Limb (tissue), 2 donors: ENCODE data around the gene DCHS2.
"Not testable (repeated sequence)": the region's sequence is repeated elsewhere in the genome, so short reads cannot be mapped to it uniquely, and the experiment has no call there.

Experiments
- DNase-seq, 2 donors: peaks; one replicate each; pipeline ENCODE4 v3.0.0-alpha.2; 2016; ENCODE audit errors: extremely low spot score in 2 of 2

DCHS2 gene

GRCh38 chr4:154217384-154217783 is 274.2 kb downstream of the DCHS2 start:
- not testable (repeated sequence) for DNase-seq

DNA sequence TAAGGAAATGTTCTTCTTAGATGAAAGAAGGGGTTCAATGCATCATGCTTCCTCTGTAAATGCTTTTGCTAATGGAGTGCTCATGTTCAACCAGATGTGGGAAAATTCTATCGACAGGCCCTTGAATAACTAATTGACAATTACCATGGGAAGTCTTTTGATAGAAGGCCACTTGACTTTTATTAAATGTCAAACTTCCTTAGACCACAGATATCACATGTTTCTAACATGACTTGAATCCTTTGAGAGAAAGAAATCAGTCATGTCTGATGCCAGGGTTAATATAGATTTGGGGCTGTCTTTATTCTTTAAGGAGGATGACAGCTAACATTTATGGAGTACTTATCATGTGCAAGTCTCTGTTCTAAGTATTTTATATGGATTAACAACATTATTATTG is 280.1 kb downstream of the DCHS2 start:
- no peak for DNase-seq

DNA sequence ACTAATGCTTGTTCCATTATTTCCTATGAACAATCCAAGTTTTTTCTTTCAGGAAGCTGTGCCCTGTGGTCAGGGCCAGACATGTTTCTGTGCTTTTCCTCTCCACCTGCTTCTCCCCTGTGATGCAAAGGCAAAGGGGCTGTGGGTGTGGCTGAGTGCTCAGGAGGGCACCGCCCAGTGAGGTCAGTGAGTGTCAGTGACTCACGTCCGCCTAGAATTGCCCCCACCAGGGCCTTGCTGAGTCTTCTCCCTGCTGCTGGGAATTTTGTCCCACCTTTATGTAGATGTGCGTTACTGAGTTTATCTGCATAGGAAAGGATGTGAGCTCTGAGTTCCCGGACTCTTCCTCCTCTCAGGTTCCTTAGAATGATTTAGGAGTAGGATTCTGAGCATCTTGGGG is 283.2 kb downstream of the DCHS2 start:
- DNase-seq: no peak

GRCh38 chr4:154205471-154205870 is 286.1 kb downstream of the DCHS2 start:
- no peak for DNase-seq

DNA sequence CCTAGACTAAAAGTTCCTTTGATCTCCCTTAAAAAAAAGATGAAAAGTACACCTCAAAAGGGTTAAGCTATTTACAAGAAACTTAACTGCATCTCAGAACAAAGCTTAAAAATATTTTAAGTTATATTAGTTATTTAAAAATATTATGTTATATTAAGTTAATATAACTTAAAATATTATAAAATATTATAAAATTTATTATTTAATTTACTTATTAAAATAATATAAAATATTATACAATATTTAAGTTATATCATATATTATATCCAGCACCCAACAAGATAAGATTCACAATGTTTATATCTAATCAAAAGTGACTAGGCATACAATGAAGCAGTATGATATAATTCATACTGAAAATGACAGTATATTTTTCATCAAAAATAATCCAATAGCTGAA is 296.9 kb downstream of the DCHS2 start:
- no peak for DNase-seq

DNA sequence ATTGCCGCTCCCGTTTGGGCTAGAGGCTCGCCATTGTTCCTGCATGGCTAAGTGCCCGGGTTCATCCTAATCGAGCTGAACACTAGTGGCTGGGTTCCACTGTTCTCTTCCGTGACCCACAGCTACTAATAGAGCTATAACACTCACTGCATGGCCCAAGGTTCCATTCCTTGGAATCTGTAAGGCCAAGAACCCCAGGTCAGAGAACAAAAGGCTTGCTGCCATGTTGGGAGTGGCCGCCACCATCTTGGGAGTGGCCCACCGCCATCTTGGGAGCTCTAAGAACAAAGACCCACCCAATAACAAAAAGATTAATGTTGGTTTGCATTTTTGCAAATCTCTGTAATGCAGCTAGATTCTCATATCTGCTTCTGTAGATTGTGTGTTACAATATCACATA is 299.0 kb downstream of the DCHS2 start:
- no peak for DNase-seq

DNA sequence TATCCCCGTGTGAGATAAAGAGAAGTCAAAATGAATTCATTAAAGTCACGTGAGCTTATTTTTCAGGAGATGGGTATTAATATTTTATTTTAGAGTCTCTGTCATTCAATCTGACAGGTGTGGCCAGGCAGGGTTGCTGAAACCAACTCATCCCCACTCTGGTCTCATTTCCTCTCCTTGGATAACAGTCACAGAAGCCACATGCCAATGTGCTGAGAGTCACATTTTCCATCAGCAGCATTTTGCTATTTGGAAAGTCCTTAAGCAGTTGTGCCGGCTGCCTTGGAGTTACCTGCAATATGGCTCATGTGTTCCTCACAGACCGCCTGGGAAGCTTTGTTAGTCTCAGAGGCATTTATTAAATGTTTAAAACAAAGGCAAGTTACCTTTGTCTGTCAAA is 302.3 kb downstream of the DCHS2 start:
- DNase-seq: no peak

DNA sequence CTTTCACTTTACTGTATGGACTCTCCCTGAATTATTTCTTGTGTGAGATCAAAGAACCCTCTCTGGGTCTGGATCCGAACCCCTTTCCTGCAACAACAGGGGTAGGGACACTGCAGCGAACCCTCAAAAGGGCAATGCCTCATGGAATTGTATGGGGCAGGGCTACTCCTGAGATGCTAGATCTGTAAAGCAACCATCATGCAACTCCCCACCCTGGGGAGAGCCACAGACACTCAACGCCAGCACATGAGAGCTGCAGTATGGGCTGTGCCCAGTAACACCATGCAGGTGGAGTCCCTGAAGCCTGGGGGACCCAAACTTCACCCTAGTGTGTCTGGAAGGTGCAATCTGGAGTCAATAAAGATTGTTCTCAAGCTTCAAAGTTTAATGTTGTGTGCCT is 304.7 kb downstream of the DCHS2 start:
- no peak for DNase-seq

GRCh38 chr4:154186035-154186434 is 305.6 kb downstream of the DCHS2 start:
- DNase-seq: no peak

GRCh38 chr4:154184238-154184637 is 307.4 kb downstream of the DCHS2 start:
- no peak for DNase-seq

GRCh38 chr4:154183264-154183663 is 308.3 kb downstream of the DCHS2 start:
- no peak for DNase-seq
